ENCODE data around the gene ANXA2R. TPM values are rescaled to one million over a fixed set of nuclear protein-coding genes. Genes with fewer than 3 reads are reported as not detected.

The ANXA2R gene
- total and polyA plus RNA-seq, 9 of the 15 experiments (the other 6 are each of a cell fraction or from before 2014, with no cell fraction given) = 2.1 to 4.8 (median 3.4) TPM

DNA sequence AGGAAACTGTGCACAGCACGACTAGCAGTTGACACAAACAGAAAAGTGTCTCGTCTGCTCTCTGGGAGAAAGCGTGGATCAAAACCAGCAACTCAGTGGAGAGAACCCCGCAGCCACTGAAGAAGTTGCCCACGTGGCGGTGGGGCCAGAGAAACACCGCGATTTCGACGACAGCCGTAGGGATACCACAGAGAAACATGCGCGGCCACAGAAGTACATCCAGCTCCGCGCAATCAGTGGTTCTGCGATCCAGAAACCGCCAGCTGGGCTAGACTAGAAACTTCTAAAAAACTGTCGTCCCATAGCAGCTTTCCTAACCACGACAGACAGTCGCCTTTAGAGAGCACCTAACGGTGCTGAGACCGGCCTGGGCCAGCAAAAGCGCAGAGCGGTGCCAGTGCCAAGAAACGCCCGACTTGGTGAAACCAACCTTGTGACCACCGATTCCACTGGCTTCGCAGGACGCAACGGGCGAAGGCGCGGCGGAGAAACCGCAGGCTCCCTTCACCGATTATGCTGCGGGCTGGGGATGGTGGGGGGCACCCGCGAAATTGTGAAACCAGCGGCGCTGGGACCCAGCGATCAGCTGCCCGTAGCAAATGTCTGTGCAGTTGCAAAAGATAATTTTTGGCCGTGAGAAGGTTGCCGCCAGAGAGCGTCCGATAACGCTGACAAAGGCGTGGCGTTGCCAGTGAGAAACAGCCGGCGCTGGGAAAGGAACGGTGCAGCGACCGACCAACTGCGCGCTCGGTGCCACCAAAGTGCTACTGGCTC, 2.7 kb upstream of the ANXA2R start (continued):
- TF ChIP-seq ELK1 (CRISPR knock-in tag; IDR thresholded peaks at IDR 0.05) (no peak), PHF20 (IDR thresholded peaks at IDR 0.05; ENCODE audit: partially characterized antibody) (no peak), ZNF695 (CRISPR knock-in tag; IDR thresholded peaks at IDR 0.05) (peak; percentile 3; the same call in 1 of the 2 replicates), KLF6 (CRISPR knock-in tag; IDR thresholded peaks at IDR 0.05; ENCODE audit: borderline replicate concordance) (peak; percentile 38; the same call in 1 of the 2 replicates), BCL6 (CRISPR knock-in tag; IDR thresholded peaks at IDR 0.05) (0 out of 2 replicates have a peak, but pooled peaks have one; percentile 14), IRF2 (CRISPR knock-in tag; IDR thresholded peaks at IDR 0.05) (peak; percentile 92), ZNF76 (CRISPR knock-in tag; IDR thresholded peaks at IDR 0.05; ENCODE audit: borderline replicate concordance) (peak; percentile 29; the same call in 1 of the 2 replicates), EZH2 (IDR thresholded peaks at IDR 0.05; ENCODE audit: borderline replicate concordance, low read depth, low read length) (no peak), PML (IDR thresholded peaks at IDR 0.05; ENCODE audit: low read length) (no peak; the same call in 1 of the 2 replicates), ATF1 (CRISPR knock-in tag; IDR thresholded peaks at IDR 0.05) (no peak), ATF1 (tag; IDR thresholded peaks at IDR 0.05) (peak; percentile 69), L3MBTL2 (IDR thresholded peaks at IDR 0.05) (peak; percentile 100), EP300 (IDR thresholded peaks at IDR 0.05; ENCODE audit: low read length) (peak; percentile 72; the same call in 1 of the 2 replicates), ATF2 (CRISPR knock-in tag; IDR thresholded peaks at IDR 0.05) (peak; percentile 71; the same call in 1 of the 2 replicates), SIX5 (IDR thresholded peaks at IDR 0.05; ENCODE audit: borderline replicate concordance in 1 of 2, insufficient read depth in 1 of 2, low read depth in 1 of 2, low read length in 2 of 2) (no peak), NCOA1 (IDR thresholded peaks at IDR 0.05; ENCODE audit: low read depth) (peak; percentile 52; the same call in 1 of the 2 replicates), SMAD3 (CRISPR knock-in tag; conservative IDR thresholded peaks at IDR 0.05) (no peak), PCBP1 (IDR thresholded peaks at IDR 0.05; ENCODE audit: low read depth, low read length, poor library complexity, severe bottlenecking) (no peak), MTA1 (IDR thresholded peaks at IDR 0.05; ENCODE audit: borderline replicate concordance) (no peak; the same call in 1 of the 2 replicates), HIVEP1 (CRISPR knock-in tag; IDR thresholded peaks at IDR 0.05) (0 out of 2 replicates have a peak, but pooled peaks have one; percentile 14), PHTF2 (CRISPR knock-in tag; IDR thresholded peaks at IDR 0.05) (no peak), ARNT (IDR thresholded peaks at IDR 0.05) (peak in 1 of 2 experiments; percentile 48; a peak in 2 of 4 replicates), ZNF431 (CRISPR knock-in tag; IDR thresholded peaks at IDR 0.05) (peak; percentile 91), ERF (CRISPR knock-in tag; IDR thresholded peaks at IDR 0.05) (no peak), ZNF507 (tag; conservative IDR thresholded peaks at IDR 0.05) (no peak), PPARD (CRISPR knock-in tag; IDR thresholded peaks at IDR 0.05) (no peak), NBN (IDR thresholded peaks at IDR 0.05; ENCODE audit: low read depth) (peak; percentile 80), ZBTB1 (CRISPR knock-in tag; IDR thresholded peaks at IDR 0.05; ENCODE audit: borderline replicate concordance, low read depth) (peak; percentile 93)
- TF ChIP-seq, protein P1, sequence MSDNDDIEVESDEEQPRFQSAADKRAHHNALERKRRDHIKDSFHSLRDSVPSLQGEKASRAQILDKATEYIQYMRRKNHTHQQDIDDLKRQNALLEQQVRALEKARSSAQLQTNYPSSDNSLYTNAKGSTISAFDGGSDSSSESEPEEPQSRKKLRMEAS (CRISPR knock-in tag; IDR thresholded peaks at IDR 0.05) = peak; percentile 98

All from K562 (cell line).